Brain microvascular endothelial cell (primary cell): ENCODE measurements around the gene EBF3.

Experiments
- DNase-seq: peaks from one replicate; pipeline ENCODE4 v3.0.0-alpha.2; 2020
- H3K27ac ChIP-seq: fragments of 250-450 bp; sonication (Bioruptor Pico); 2 replicates; pipeline ENCODE4 v1.5.1; 2020; ENCODE audit warnings: mild to moderate bottlenecking, moderate library complexity
- H3K27me3 ChIP-seq: fragments of 250-450 bp; sonication (Bioruptor Pico); replicated peaks from 2 replicates; pipeline ENCODE4 v1.5.1; 2020; ENCODE audit warnings: mild to moderate bottlenecking
- H3K36me3 ChIP-seq: fragments of 250-450 bp; sonication (Bioruptor Pico); replicated peaks from 2 replicates; pipeline ENCODE4 v1.5.1; 2020; ENCODE audit warnings: mild to moderate bottlenecking
- H3K4me3 ChIP-seq: 2 replicates; pipeline ENCODE4 v1.5.1; 2011; ENCODE audit warnings: low read depth, mild to moderate bottlenecking, control low read depth, low read length, moderate library complexity
- in situ Hi-C: cut with HindIII; loops from 2 replicates; pipeline ENCODE4 v1.10.0; 2017; ENCODE audit warnings: low sequenced_read_pairs, low pct_ligation_motif_present
- TF ChIP-seq, protein P1 (sequence below): IDR thresholded peaks from 2 replicates; pipeline ENCODE4 v1.5.1; 2011; ENCODE audit warnings: low read depth, mild to moderate bottlenecking, moderate library complexity, low read length, control low read depth, inconsistent platforms; ENCODE audit errors: missing control alignments

The EBF3 gene

GRCh38 chr10:129848696-129849451 lies 115.2 kb downstream of the EBF3 start:
- Histone ChIP-seq H3K27ac (no peak overlapping the region), H3K4me3 (no peak overlapping the region)

DNA sequence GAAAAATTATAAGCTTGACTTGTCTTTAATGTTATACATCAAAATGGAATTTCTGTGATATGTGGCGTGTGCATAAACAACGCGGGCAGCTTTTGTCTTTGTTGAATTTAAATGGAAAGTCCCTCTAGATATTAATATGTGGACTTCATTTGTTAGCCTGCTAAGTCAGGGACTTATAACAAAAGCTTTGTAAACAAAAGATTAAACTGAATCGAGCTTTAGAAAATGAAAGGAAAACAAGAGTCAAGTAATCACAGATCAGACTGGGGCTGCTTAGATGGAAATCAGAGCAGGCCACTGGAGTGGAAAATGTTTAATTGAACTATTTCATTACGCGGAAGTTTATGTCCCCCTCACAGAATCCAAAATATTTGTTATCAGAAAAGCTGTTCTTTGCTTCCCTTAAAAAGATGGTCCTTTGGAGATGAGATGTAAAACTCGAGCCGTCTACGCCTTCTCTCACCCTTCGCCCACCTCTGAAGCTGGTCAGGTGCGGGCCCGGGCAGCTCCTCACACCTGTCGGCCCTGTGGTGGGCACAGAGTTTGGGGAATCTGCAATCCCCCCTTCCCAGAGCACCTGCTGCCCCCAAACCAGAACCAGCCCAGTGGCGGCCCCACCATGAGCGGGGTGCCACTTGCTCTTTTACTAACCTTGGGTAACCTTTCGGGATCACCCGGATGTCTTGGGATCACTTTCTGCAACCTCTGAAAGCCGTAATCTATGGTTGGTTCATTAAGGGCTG lies 116.2 kb downstream of the EBF3 start:
- no peak overlapping the region for H3K27ac ChIP-seq
- no peak for DNase-seq
- H3K27me3 ChIP-seq = no peaks in the 10 kb centered on the region
- TF ChIP-seq, protein P1, sequence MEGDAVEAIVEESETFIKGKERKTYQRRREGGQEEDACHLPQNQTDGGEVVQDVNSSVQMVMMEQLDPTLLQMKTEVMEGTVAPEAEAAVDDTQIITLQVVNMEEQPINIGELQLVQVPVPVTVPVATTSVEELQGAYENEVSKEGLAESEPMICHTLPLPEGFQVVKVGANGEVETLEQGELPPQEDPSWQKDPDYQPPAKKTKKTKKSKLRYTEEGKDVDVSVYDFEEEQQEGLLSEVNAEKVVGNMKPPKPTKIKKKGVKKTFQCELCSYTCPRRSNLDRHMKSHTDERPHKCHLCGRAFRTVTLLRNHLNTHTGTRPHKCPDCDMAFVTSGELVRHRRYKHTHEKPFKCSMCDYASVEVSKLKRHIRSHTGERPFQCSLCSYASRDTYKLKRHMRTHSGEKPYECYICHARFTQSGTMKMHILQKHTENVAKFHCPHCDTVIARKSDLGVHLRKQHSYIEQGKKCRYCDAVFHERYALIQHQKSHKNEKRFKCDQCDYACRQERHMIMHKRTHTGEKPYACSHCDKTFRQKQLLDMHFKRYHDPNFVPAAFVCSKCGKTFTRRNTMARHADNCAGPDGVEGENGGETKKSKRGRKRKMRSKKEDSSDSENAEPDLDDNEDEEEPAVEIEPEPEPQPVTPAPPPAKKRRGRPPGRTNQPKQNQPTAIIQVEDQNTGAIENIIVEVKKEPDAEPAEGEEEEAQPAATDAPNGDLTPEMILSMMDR = no peak
- H3K36me3 ChIP-seq = no peaks in the 10 kb centered on the region
- H3K4me3 ChIP-seq = no peak overlapping the region
- in situ Hi-C loops = no loop called here

More at GRCh38 chr10:129848696-129849451, 115.2 kb downstream of the EBF3 start:
- in situ Hi-C loops = no loop called here
- H3K36me3 ChIP-seq = no peaks in the 10 kb centered on the region
- TF ChIP-seq, protein P1 = no peak
- DNase-seq = no peak
- H3K27me3 ChIP-seq = no peaks in the 10 kb centered on the region

DNA sequence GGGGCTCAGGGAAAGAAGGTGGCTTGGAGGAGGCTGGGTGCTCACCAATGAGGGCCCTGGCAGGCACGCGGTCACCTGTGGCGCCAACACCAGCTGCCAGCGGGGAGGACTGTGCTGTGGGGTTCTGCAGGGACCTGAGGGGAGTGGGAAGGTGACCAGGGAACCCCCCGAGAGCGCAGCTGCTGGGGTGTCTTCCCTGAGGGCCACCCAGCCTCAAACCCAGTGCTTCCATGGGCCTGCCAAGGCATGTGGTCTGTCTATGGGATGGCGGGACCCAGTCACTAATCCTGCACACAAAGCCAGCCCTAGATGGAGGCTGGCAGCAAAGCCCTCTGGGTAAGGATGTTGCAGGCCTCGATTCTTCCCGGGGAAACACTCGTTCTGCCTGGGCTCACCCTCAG lies 117.1 kb downstream of the EBF3 start:
- no peak for DNase-seq
- no peaks in the 10 kb centered on the region for H3K36me3 ChIP-seq
- TF ChIP-seq, protein P1 = no peak
- H3K4me3 ChIP-seq = no peak overlapping the region
- no peaks in the 10 kb centered on the region for H3K27me3 ChIP-seq
- no peak overlapping the region for H3K27ac ChIP-seq
- in situ Hi-C loops = no loop called here

DNA sequence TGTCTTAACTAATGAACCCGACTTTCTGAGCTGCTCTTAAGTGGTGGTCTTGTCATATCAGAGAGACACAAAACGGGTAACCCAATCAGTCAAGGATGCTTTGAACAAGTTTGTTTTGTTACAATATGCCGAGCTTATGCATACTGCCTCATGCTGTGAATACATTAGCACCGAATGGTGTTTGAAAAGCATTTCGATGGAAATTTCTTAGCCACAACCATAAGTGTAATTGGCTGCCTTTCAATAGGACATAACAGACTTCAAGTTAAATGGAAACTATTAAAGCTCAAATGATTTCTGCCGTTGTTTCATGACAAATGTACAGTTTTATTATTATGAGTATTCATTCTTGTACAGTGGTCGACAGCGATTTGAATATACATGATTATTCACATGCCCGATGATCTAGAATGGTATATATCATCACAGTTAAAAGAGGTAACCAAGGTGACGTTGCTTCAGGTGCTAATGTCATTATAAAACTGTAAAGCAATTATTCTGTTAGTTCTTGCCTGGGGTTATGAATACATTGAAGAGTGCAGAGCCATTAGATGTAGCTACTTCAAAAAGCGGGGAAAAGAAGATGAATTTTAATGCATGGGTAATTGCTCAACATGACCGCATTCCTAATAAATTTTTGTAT lies 118.8 kb downstream of the EBF3 start:
- in situ Hi-C loops = no loop called here
- H3K27me3 ChIP-seq = no peaks in the 10 kb centered on the region

GRCh38 chr10:129844216-129844766 lies 119.8 kb downstream of the EBF3 start:
- TF ChIP-seq, protein P1 = no peak
- in situ Hi-C loops = no loop called here

More for the DNA sequence above, 118.8 kb downstream of the EBF3 start:
- no peaks in the 10 kb centered on the region for H3K36me3 ChIP-seq
- no peak for DNase-seq
- TF ChIP-seq, protein P1 = no peak
- H3K27ac ChIP-seq = no peak overlapping the region
- H3K4me3 ChIP-seq = no peak overlapping the region

More at GRCh38 chr10:129844216-129844766, 119.8 kb downstream of the EBF3 start:
- no peaks in the 10 kb centered on the region for H3K27me3 ChIP-seq
- H3K27ac ChIP-seq = no peak overlapping the region
- no peaks in the 10 kb centered on the region for H3K36me3 ChIP-seq
- no peak overlapping the region for H3K4me3 ChIP-seq
- no peak for DNase-seq
